Left colon (tissue), 2 donors: Measurements from ENCODE around the gene IGLON5. TPM values are rescaled to one million over a fixed set of nuclear protein-coding genes. Genes with fewer than 3 reads are reported as not detected.

Experiments used
- ATAC-seq: fragments of 200-7000 bp; cut with Tn5 transposase; one replicate; pipeline ENCODE4 v1.9.1; 2020; ENCODE audit warnings: mild to moderate bottlenecking, moderate library complexity
- DNase-seq, 2 donors: peaks; one replicate each; pipeline ENCODE4 v3.0.0-alpha.2; 2020
- intact Hi-C, 2 donors: fragments of 100-400 bp; cut with DNase I in 1 of 2; cut with micrococcal nuclease in 1 of 2; formaldehyde crosslinking; loops; one replicate each; pipeline versions ENCODE4 v1.11.2 to v1.14.0; 2022; cut with DNase I, micrococcal nuclease
- total RNA-seq, 2 donors: library from RNA; stranded (reverse); fragmentation: NEBNext Ultra II Directional; extraction: Animal tissue kit (Norgen Biotek cat#: 25700); gene quantifications; one replicate each; pipeline ENCODE4 v1.2.1, GENCODE V29; 2021
- donor health status: DM: no; HTN: no; CAD: no.
- donor health status: DM: yes; HTN: yes; CAD: no.

Gene IGLON5
- total RNA-seq, 2 donors from 2014 or later = 0.08 TPM; not detected in 1

DNA sequence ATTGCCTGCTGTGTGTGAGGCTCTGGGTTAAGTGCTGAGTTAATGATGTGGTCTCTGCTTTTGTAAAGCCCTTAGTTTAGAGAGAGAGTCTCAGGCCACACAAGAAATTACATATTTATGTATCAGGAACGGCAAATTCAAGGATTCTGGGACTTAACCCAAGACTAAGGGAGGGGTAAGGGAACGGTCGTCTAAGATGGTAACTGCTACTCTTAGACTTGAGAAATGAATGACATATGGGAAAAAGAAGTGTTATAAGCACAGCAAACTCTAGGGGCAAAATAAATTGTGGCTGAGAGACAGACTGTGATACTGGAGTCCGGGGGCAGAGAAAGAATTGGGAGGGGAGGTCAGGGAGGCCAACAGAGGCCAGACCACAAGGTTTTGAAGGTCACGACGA lies 20.3 kb downstream of the IGLON5 start:
- intact Hi-C loops = no loop called here
- ATAC-seq = no peak
- DNase-seq = no peak

DNA sequence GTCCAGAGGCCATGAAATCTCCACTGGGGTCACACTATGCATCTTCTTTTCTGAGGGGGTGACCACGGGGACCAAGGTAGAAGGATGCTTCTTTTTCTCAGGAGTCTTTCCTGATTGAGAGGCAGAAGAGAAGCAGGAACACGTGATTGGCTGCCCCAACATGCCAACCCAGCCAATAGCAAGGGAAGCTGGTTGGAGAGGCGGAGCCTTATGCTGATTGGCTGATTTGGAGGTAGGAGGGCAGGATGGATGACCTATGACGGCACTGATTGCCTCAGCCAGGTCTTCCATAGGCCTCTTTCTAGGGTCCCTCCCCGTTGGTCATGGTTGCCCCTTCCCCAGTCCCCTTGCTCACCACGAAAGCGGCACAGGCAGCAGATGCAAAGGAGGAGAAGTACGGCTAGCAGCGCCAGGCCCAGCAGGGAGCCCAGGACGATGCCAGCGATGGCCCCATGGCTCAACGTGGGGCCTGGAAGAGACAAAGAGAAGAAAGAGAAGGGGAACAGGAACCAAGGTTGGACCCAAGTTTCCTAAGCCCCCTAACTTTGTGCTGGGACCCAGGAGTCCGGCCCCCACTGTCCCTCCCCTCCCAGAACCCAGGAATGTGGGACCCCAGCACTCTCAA lies 22.5 kb downstream of the IGLON5 start:
- intact Hi-C loops = no loop called here

DNA sequence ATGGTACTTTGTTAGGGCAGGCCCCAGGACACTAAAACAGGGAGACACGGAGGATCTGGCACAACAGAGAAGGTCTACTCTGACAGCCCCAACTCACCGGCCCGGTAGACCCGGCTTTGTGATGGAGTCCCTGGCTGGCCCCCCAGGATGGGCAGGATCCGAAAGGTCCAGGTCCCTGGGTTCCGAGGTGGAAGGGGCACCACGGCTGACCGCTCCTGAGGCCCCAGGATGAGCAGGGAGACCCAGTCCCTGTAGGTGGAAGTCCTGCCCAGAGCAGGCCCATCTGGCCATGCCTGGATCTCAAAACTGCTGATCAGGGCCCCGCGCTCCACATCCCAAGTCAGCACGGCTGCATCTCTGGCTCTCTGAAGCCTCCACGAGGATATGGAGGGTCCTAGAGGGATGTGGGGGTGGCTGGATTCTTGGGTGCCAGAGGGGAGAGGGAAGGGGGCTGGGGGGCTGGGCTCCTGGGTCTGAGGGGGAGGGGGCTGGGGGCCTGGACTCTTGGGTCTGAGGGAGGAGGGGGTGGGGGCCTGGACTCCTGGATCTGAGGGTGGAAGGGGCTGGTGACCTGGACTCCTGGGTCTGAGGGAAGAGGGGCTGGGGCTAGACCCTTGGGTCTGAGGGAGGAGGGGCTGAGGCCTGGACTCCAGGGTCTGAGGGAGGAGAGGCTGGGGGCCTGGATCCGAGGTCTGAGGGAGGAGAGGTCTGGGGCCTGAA lies 25.9 kb downstream of the IGLON5 start:
- no peak for DNase-seq
- ATAC-seq = no peak
- intact Hi-C loops = loop anchor here in 1 of 2 donors (5.0 kb wide), 1 partner anchor 110 kb away; no protein-coding TSS in a partner anchor

More for the DNA sequence above, 22.5 kb downstream of the IGLON5 start:
- ATAC-seq = no peak
- DNase-seq = no peak

DNA sequence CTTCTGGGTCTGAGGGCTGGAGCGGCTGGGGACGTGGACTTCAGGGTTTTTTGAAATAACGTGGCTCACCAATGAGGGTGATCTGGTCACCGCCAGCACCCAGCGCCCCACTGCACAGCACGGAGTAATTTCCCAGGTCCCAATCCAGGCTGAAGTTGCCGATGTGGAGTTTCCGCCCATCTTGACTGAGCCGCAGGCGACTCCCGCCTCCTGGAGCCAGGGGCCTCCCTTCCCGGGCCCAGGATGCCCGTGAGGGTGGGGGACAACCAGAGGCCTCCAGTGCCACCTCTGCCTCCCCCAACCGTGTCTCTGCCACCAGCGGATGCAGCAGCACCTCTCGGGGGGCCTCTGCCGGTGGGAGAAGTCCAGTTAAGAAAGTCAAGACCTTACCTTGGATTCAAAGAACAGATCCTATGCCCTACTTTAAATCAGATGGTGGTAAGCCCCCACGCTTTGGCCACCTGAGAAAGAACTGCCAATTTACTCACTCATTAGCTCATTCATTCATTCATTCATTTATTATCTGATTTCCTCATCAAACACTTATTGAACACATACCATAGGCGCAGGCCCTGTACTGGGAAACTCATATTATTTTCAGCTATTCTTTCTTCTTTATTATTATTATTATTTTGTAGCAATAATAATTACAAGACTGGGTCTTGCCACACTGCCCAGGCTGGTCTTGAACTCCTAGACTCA lies 26.6 kb downstream of the IGLON5 start:
- DNase-seq (no peak), ATAC-seq (no peak)
- intact Hi-C loops = loop anchor here in 1 of 2 donors (5.0 kb wide), 1 partner anchor 109 kb away; no protein-coding TSS in a partner anchor

DNA sequence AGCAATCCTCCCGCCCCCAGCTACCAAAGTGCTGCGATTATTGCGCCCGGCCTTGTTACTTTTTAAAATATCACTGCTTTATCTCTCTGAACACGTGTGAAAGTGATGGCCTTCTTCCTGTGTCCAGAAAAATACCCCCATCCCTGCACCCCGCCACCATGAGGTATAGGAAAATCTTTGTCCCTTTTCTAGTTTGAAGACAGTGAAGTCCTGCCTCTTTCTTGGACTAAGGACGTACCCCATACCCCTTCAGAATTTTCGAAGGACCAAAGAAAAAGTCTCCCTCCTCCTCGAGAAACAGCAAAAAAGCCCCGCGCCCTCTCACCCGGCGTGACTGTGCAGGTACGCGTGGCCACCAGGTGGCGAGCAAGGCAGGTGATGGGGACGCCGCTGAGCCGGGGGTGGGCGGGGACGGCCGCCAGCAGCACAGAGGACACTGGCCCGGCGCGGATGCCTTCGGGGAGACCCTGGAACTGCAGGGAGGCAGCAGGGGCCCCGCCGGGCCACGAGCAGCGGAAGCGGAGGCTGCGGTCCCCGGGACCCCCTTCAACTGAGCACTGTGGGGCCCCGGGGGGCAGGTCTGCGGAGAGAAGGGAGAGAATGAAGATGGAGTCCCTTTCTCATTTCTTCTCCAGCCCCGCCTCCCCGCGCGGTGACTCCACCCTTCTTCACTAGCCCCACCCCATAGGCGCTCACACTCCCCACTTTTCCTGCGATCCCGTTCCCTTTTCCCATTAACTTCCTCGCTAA lies 27.3 kb downstream of the IGLON5 start:
- intact Hi-C loops = loop anchor here in 1 of 2 donors (5.0 kb wide), 1 partner anchor 109 kb away; no protein-coding TSS in a partner anchor
- DNase-seq (peak; percentile 85 to 94), ATAC-seq (peak; percentile 75)

DNA sequence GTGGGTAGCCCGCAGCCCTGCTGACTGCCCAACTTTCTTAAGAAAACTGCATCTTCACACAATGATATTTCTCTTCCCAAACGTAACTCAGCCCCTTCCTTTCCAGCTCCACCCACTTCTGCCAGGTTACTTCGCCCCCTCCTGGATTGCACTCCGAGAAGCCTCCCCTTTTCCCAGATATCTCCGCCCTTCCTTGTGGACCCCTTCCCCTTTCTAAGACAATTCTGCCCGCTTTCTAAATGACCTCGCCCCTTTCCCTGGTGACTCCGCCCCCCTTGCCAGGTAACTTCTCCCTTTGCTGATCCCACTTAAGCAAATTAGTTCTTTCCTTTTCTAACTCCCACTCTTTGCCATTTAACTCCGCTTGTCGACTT lies 27.9 kb downstream of the IGLON5 start:
- ATAC-seq = peak; percentile 1
- intact Hi-C loops = loop anchor here in 1 of 2 donors (5.0 kb wide), 1 partner anchor 108 kb away; no protein-coding TSS in a partner anchor
- no peak for DNase-seq

DNA sequence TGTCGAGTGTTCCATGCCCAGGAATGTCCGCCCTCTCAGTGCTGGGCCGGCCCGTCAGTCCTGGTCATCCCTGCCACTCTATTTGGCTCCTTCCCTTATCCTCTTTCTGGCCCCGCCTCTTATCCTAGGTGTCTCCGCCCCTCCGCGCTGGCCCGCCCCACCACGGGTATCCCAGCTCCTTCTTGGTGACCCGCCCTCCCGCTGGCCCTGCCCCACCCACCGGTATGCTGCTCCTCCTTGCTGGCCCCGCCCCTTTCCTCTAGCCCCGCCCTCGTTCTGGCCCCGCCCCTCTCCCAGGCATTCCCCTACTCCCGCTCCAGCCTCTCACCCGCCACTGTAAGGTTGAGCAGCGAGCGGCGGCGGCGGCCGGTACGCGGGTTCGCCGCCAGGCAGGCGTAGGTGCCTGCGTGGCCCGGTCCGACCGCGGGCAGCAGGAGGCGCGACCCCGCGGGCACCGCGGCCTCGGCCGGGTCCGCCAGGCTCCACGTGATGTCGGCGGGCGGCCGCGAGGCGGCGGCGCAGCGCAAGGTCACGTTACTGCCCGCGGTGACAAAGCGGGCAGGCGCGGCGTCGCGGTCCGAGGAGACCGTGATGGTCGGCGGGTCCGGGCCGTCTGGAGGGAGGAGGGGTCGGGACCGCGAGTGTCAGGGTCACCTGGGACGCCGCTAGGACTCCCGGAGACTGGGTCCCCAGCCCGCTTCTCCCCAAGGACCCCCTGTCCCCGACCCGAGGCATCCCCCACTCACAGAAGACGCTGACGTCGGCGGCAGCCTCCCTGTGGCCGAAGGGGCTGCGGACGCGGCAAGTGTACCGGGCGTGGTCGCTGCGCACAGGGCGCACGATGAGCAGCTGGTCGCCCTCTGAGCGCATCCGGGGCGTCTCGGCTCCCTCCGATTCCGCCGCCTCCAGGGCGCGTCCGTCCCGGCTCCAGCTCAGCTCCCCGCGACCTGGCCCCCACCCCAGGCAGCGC lies 28.5 kb downstream of the IGLON5 start:
- peak; percentile 99 to 100 for DNase-seq
- intact Hi-C loops = loop anchor here in 1 of 2 donors (5.0 kb wide), 1 partner anchor 107 kb away; no protein-coding TSS in a partner anchor
- peak; percentile 94 for ATAC-seq

DNA sequence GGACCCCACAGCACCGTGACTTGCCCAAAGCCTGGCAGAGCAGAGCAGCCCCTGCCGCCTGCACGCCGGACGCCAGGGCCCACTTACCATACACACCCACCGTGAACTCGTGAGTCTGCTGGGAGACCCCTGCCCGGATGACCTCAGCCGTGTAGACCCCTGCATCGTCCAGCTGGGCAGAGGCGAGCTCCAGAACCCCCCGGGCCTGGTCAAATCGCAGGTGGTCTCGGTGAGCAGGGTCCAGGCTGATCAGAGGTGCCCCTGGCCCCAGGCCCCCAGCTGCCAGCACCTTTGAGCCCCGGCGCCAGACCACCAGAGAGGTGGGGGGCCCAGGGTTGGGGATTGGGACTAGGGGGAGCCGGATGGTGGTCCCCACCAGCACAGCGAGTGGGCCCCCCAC lies 29.6 kb downstream of the IGLON5 start:
- intact Hi-C loops = no loop called here
- no peak for DNase-seq
- ATAC-seq = no peak

DNA sequence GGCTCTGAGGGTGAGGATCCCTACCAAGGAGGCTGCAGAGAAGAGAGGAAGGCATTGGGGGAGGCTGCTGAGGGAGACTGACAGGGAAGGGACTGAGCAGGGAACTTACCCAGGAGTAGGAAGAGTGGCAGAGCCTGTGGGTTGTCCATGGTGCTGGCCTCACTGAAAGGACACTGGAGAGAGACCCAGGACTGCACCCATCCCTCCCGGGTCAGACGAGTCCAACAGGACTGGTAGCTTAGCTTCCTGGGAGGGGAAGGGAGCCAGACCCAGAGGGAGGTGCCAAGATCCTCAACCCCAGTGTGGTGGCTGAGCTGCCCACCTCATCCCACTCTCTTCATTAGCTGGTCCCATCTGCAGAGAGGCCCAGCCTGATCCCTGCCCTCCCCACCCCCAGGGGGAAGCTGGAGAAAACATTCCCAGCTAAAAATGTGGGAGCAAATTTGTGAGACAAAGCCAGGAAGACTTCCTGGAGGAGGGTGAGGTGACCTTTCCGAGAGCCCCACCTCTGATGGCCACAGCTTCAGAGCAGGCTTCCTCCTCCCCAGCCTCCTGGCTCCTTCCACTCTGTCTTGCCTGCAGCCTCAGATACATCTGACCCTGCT lies 30.6 kb downstream of the IGLON5 start, which contains the start of gene VSIG10L:
TSS of gene VSIG10L (minus strand) at position 164 of the 605 bp plus-strand sequence. CDS start at position 149, 15 bp downstream.
- DNase-seq = no peak
- intact Hi-C loops = no loop called here
- no peak for ATAC-seq

DNA sequence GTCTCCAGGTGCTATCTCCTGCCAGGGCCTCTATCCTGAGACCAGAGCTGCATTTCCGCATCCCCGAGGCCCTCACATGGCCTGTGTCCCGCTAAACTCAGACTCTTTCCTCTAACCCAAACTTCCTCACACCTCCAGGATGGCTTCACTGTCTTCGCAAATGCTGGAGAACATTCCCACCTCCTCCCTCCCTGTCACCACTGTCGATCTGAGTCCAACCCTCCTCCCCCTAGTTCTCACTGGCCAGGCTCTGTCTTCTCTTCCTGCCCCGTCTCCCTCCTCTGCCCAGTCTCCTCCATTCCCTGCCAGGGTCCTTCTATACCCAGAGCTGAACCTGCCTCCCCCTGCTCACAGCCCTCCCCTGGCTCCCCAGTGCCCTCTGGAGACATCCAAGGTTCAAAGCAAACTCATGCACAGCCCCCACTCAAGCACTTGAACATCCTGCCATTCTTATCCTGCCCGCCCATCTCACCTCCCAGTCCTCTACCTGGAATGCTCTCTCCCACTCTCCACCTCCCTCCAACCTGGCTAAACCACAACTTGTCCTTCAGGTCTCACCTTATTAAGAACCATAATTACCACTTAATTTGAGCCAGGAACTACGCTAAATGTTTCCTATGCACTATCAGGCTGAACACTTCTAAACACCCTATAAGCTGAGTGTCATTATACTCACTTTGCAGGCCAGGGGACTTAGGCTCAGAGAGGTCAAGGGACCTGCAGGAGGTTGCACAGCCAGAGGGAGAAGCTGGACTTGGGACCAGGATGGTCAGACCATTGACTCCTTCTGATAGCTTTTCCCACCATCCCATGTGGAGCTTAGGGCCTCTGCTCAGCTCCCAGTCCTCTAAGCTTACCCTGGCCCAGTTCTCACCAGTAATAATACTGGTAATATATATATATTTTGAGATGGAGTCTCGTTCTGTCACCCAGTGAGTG lies 31.5 kb downstream of the IGLON5 start:
- DNase-seq (no peak), ATAC-seq (no peak)
- intact Hi-C loops = no loop called here

DNA sequence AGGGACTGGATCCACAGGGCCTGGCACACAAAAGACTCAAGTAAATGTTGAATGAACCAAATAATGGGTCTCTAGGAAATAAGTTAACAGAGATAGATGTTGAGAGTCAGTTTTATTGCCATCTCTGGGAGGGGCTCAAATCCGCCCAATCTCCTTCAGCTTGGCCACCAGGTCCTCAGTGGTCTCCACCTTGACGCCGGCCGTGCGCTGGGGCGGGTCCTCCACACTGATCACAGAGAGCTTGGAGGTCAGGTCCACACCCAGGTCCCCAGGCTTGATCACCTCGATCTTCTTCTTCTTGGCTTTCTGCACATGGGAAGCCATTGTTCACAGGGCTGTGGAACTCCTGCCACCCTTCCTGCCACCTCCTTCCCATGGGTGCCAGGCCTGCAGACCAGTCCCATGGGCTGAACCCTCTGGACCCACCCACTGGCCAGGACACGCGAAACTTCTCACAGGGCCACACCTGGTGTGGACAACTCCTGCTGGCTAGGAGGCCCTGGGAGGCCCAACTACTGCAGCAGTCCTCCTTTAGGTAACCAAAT lies 33.7 kb downstream of the IGLON5 start:
- intact Hi-C loops = no loop called here
- ATAC-seq = no peak
- no peak for DNase-seq

DNA sequence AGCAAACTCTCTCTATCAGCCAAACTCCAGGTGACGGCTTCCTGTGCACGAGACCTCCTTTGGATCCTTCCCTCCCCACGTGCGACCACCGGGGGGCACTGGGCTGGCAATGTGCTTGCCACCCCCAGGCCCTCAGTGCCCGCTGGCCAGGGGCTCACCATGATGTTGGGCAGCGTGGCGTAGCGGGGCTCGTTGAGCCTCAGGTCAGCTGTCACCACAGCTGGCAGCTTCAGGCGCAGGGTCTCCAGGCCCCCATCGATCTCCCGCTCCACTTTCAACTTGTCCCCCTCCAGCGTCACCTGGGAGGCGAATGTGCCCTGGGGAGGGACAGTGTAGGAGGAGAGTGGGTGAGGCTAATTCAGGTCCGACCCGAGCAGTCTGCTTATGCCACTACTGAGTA lies 35.3 kb downstream of the IGLON5 start:
- no peak for ATAC-seq
- DNase-seq = no peak
- intact Hi-C loops = no loop called here

DNA sequence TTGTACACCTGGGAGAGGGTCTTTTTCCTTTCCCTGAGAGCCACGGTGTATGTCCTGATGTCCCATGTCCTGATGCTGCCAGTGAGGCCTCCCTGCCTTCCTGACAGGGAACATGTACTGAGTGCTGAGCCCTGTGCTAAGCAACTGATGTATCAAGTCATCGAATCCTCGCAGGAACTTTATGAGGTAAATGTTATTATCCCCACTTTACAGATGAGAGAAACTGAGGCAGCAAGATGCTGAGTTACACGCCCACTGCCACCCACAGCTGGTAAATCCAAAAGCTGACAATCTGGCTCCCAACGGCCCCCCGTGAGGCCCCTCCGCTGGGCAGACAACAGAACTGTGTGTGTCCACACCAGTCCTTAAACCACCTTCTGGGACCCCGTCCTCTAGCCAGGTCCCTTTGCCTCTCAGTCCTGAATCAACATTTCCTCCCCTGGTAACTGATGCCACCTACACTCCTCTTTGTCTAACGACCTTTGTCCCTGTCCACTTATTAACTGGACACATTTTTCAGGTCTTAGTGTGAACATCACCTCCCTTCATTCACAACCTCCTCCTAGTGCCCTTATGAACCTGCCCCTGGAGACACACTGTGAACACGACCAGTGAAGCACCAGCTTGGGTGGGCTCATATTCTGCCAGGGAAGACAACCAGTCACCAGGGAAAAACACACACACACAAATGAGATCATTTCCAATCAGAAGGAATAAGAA lies 35.9 kb downstream of the IGLON5 start:
- intact Hi-C loops = no loop called here
- DNase-seq (no peak), ATAC-seq (peak; percentile 31)

DNA sequence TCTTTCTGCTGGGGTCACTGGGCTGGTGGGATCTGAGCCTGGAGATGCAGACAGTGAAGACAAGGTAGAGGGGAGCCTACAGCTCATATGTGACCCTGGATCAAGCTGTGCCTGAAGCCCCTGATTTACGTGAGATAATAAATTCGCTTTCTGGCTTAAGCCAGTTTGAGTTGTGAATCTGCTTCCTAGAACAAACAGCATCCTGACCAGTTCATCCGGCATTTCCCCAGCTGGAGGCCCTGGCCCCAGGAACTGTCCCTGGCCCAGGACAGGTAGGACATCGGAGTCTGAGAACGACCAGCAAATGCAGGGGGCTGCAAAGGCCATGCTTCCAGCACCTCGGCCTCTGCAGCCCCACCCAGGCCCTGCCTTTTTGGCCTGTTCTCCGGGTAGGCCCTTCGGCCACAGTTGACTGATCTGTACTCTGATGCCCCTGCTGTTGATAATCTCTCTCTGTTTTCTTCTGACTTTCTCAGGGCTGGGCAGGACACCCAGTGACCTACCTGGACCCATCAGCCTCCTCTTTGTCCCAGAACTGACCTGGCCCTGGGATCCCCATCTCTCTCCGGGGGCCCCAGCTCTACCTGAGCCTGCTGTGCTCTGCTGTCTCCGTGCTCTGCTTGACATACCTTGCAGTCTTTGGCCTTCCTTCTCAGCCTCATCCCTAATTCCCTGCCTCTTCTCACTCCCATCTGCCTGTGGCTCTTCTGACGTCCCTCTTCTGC lies 40.0 kb downstream of the IGLON5 start:
- ATAC-seq (no peak), DNase-seq (no peak)
- intact Hi-C loops = no loop called here
